Glomerular visceral epithelial cell (primary cell): ENCODE data around the gene REC8.
"Not testable (repeated sequence)": the region's sequence is repeated elsewhere in the genome, so short reads cannot be mapped to it uniquely, and the experiment has no call there.

Experiments
- DNase-seq: peaks from one replicate; pipeline ENCODE4 v3.0.0-alpha.2; 2016; ENCODE audit errors: extremely low spot score

REC8 gene

GRCh38 chr14:24183014-24183481, 11.2 kb downstream of the REC8 start:
- no peak for DNase-seq

GRCh38 chr14:24184104-24184970, 12.5 kb downstream of the REC8 start:
- no peak for DNase-seq

- DNase-seq, result no peak
Observed at GRCh38 chr14:24185026-24185425, 13.1 kb downstream of the REC8 start.

GRCh38 chr14:24185741-24186140, 13.9 kb downstream of the REC8 start:
- no peak for DNase-seq

GRCh38 chr14:24186831-24187538, 15.1 kb downstream of the REC8 start:
- no peak for DNase-seq

- DNase-seq, result no peak
Observed at GRCh38 chr14:24187539-24187915, 15.6 kb downstream of the REC8 start.

GRCh38 chr14:24188251-24189058, 16.6 kb downstream of the REC8 start, which contains the start of gene IPO4:
TSS of gene IPO4 (minus strand) at chr14:24188816. CDS start at chr14:24188787, 29 bp downstream.
- DNase-seq, result peak; percentile 98

- DNase-seq, result no peak
Observed at GRCh38 chr14:24189059-24189375, 17.1 kb downstream of the REC8 start.

- DNase-seq, result no peak
Observed at GRCh38 chr14:24189460-24189859, 17.6 kb downstream of the REC8 start.

- DNase-seq, result no peak
Observed at GRCh38 chr14:24190416-24190815, 18.5 kb downstream of the REC8 start.

GRCh38 chr14:24192933-24193332, 21.1 kb downstream of the REC8 start:
- no peak for DNase-seq

GRCh38 chr14:24194186-24194872, 22.4 kb downstream of the REC8 start:
- DNase-seq, result no peak

- no peak for DNase-seq
Observed at GRCh38 chr14:24194873-24195185, 22.9 kb downstream of the REC8 start.

- peak; percentile 87 for DNase-seq
Observed at GRCh38 chr14:24195186-24196070, 23.5 kb downstream of the REC8 start, which contains the start of gene TM9SF1. TSS of gene TM9SF1 (minus strand) at chr14:24195441. CDS start at chr14:24195019, 422 bp downstream.

GRCh38 chr14:24196071-24197055, 24.5 kb downstream of the REC8 start:
- DNase-seq, result peak; percentile 18

- no peak for DNase-seq
Observed at GRCh38 chr14:24197056-24197450, 25.2 kb downstream of the REC8 start.

- DNase-seq, result no peak
Observed at GRCh38 chr14:24198814-24199524, 27.1 kb downstream of the REC8 start.

GRCh38 chr14:24202538-24202937, 30.7 kb downstream of the REC8 start:
- DNase-seq, result not testable (repeated sequence)
